Body of pancreas (tissue), 4 donors: ENCODE measurements around the gene RAD51B.

Experiments used
- CTCF ChIP-seq, 7 experiments: fragments of 450-650 bp in 4 of 7; fragments of 200-600 bp in 3 of 7; sonication (generic) in 3 of 7; IDR thresholded peaks; one replicate each; pipeline ENCODE4 v1.5.1; 2016 to 2019; ENCODE audit warnings: antibody characterized with exemption in 7 of 7
- POLR2A ChIP-seq, 3 donors: fragments of 450-650 bp; IDR thresholded peaks; one replicate each; pipeline ENCODE4 v1.6.1; 2016; ENCODE audit warnings: antibody characterized with exemption in 3 of 3, mild to moderate bottlenecking in 2 of 3

DNA sequence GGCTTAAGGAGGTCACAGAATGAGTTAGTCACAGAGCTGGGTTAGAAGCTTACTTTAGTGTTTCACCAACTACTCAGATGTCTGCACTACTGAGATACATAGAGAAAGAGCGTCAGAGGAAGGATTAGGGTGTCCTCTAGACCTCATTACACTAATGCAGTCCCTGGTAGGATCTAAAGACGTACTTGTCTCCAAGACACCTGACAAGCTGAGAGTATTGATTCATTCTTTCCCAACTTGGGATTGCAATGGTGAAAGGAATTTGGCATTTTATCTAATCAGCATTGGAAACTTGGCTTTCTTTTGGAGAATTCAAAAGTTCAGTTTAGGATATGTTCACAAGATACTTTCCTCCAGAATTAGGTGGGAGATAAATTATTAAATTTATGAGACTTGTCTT is 571.2 kb downstream of the RAD51B start:
- TF ChIP-seq CTCF (IDR thresholded peaks at IDR 0.05) (no peak), POLR2A (IDR thresholded peaks at IDR 0.05) (no peak)
